ENCODE measurements around the gene TPST2.

TPST2 gene

DNA sequence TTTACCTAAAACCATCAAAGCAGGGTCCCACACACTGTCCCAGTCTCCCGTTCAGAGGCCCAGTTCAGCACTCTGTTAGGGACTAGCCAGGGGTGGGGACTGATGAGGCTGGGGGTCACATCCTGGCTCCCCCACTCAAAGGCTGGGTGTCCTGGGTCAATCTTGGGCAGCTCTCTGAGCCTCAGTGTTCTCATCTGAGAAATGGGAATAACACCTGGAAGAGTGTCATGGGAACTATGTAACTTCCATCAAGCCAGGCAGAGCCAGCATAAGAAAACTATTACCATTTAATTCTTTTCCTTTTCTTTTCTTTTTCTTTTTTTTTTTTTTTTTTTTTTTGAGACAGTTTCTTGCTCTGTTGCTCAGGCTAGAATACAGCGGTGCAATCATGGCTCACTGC, 38.4 kb downstream of the TPST2 start:
- TF ChIP-seq CTCF (IDR thresholded peaks at IDR 0.05) = no peak

- no peak for TF ChIP-seq CTCF (IDR thresholded peaks at IDR 0.05)
Measured at GRCh38 chr22:26550498-26551033, 39.4 kb downstream of the TPST2 start.

DNA sequence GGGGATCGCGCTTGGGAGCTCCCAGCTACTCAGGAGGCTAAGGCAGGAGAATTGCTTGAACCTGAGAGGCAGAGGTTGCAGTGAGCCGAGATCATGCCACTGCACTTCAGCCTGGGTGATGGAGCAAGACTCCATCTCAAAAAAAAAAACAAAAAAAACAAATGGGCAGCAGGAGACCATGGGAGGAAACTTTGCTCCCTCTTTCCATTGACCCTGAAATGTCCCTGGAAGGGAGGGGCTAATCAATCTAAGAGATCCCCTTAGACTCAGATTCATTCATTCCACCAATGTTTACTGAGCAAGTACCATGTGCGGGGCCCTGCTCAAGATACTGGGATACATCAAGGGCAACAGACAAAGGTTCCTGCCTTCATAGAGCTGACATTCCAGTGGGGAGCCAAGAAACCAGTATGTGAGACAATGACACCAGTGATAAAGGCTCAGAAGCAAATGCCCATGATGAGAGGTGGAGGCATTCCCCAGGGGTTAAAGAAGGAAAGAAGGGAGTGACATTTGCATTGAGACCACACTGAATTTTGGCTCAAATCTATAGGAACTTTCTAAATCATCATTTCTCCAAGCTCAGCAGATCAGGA, 39.9 kb downstream of the TPST2 start:
- no peak for TF ChIP-seq CTCF (IDR thresholded peaks at IDR 0.05)

DNA sequence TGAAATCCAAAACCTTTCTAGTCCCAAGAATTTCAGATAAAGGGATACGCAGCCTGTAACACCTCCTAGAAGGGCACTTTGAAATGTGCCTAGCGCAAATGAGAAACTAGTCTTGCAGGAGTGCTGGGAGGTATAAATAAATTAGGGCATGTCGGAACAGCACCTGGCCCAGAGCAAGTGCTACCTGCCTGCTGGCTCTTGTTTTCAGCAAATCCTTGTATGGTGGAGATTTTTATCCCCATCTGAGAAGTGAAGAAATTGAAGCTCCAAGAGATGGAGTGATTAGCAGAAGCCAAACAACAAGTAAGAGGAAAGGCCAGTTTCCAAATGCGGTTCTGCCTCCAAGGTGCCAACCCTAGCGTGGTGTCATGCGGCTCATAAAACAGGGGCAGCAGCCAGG, 40.9 kb downstream of the TPST2 start:
- TF ChIP-seq CTCF (IDR thresholded peaks at IDR 0.05) = no peak

- TF ChIP-seq CTCF (IDR thresholded peaks at IDR 0.05) = no peak
Measured at GRCh38 chr22:26548303-26548702, 41.6 kb downstream of the TPST2 start.

- no peak for TF ChIP-seq CTCF (IDR thresholded peaks at IDR 0.05)
Measured at GRCh38 chr22:26547837-26548236, 42.1 kb downstream of the TPST2 start.

- no peak for TF ChIP-seq CTCF (IDR thresholded peaks at IDR 0.05)
Measured at GRCh38 chr22:26547426-26547825, 42.5 kb downstream of the TPST2 start.

- no peak for TF ChIP-seq CTCF (IDR thresholded peaks at IDR 0.05)
Measured at GRCh38 chr22:26546282-26546681, 43.6 kb downstream of the TPST2 start.
